HepG2 (cell line): ENCODE data around the gene DCAF7. TPM values are rescaled to one million over a fixed set of nuclear protein-coding genes. Genes with fewer than 3 reads are reported as not detected.

Experiments
- EP300 ChIP-seq, 3 experiments: sonication (generic) in 1 of 3; formaldehyde crosslinking in 1 of 3; IDR thresholded peaks; 2 replicates each; pipeline versions ENCODE4 v1.5.1 to v1.6.1; 2011 to 2020; ENCODE audit warnings: low read depth in 2 of 3, low read length in 2 of 3, borderline replicate concordance in 1 of 3, improper control_type of control experiment in 1 of 3, mild to moderate bottlenecking in 1 of 3, missing genetic modification reagents in 1 of 3, moderate library complexity in 1 of 3
- FOXA1 ChIP-seq, 2 experiments: fragments of 450-650 bp in 1 of 2; sonication (generic) in 1 of 2; formaldehyde crosslinking in 1 of 2; IDR thresholded peaks; 2 replicates each; pipeline versions ENCODE4 v1.4.0 to v1.6.1; 2016 to 2020; ENCODE audit warnings: missing genetic modification reagents in 1 of 2
- FOXO1 ChIP-seq: sonication (generic); formaldehyde crosslinking; IDR thresholded peaks from 2 replicates; pipeline ENCODE4 v1.4.0; 2020; ENCODE audit warnings: missing genetic modification reagents
- GTF3A ChIP-seq: sonication (generic); formaldehyde crosslinking; conservative IDR thresholded peaks from 2 replicates; pipeline ENCODE4 v1.4.0; 2020; ENCODE audit warnings: mild to moderate bottlenecking, missing genetic modification reagents
- HDAC2 ChIP-seq: sonication (generic); formaldehyde crosslinking; IDR thresholded peaks from 2 replicates; pipeline ENCODE4 v1.4.0; 2020; ENCODE audit warnings: missing genetic modification reagents
- HNF1A ChIP-seq, 2 experiments: sonication (generic) in 1 of 2; formaldehyde crosslinking in 1 of 2; IDR thresholded peaks; 2 replicates each; pipeline versions ENCODE4 v1.4.0 to v1.6.1; 2016 to 2020; ENCODE audit warnings: borderline replicate concordance in 1 of 2, low read depth in 1 of 2, mild to moderate bottlenecking in 1 of 2, missing genetic modification reagents in 1 of 2
- HNRNPUL1 ChIP-seq: fragments of 200-400 bp; formaldehyde crosslinking; IDR thresholded peaks from 2 replicates; pipeline ENCODE4 v1.6.1; 2017; ENCODE audit warnings: low read depth, mild to moderate bottlenecking, low read length, moderate library complexity
- KDM1A ChIP-seq: IDR thresholded peaks from 2 replicates; pipeline ENCODE4 v1.6.1; 2016; ENCODE audit warnings: missing compliant biosample characterization
- KDM6A ChIP-seq: IDR thresholded peaks from 2 replicates; pipeline ENCODE4 v1.6.1; 2016; ENCODE audit warnings: low read depth
- PHF8 ChIP-seq: sonication (generic); formaldehyde crosslinking; IDR thresholded peaks from 2 replicates; pipeline ENCODE4 v1.5.0; 2020; ENCODE audit warnings: missing genetic modification reagents
- RCOR2 ChIP-seq: IDR thresholded peaks from 2 replicates; pipeline ENCODE4 v1.6.1; 2016; ENCODE audit warnings: missing biosample characterization, missing genetic modification reagents
- RXRB ChIP-seq: IDR thresholded peaks from 2 replicates; pipeline ENCODE4 v1.6.1; 2016; ENCODE audit warnings: borderline replicate concordance, missing genetic modification reagents, missing compliant biosample characterization
- SOX5 ChIP-seq: IDR thresholded peaks from 2 replicates; pipeline ENCODE4 v1.6.1; 2016; ENCODE audit warnings: borderline replicate concordance
- TBL1XR1 ChIP-seq: fragments of 150-350 bp; IDR thresholded peaks from 2 replicates; pipeline ENCODE4 v1.6.1; 2014; ENCODE audit warnings: borderline replicate concordance, low read length; ENCODE audit not compliant: partially characterized antibody
- THYN1 ChIP-seq: sonication (generic); formaldehyde crosslinking; IDR thresholded peaks from 2 replicates; pipeline ENCODE4 v1.8.1; 2023; ENCODE audit warnings: low read depth, mild to moderate bottlenecking, moderate library complexity, missing genetic modification reagents, borderline replicate concordance
- ZNF12 ChIP-seq: sonication (generic); formaldehyde crosslinking; IDR thresholded peaks from 2 replicates; pipeline ENCODE4 v1.5.0; 2020; ENCODE audit warnings: missing genetic modification reagents
- ZNF160 ChIP-seq: sonication (generic); formaldehyde crosslinking; IDR thresholded peaks from 2 replicates; pipeline ENCODE4 v1.8.0; 2022; ENCODE audit warnings: mild to moderate bottlenecking, inconsistent platforms, missing genetic modification reagents
- ZNF329 ChIP-seq: sonication (generic); formaldehyde crosslinking; IDR thresholded peaks from 2 replicates; pipeline ENCODE4 v1.9.0; 2021; ENCODE audit warnings: low read depth, mild to moderate bottlenecking, missing genetic modification reagents
- ZNF337 ChIP-seq: sonication (generic); formaldehyde crosslinking; IDR thresholded peaks from 2 replicates; pipeline ENCODE4 v1.5.1; 2020; ENCODE audit warnings: missing genetic modification reagents, low read depth, mild to moderate bottlenecking, borderline replicate concordance
- ZNF772 ChIP-seq: sonication (generic); formaldehyde crosslinking; IDR thresholded peaks from 2 replicates; pipeline ENCODE4 v1.5.0; 2020; ENCODE audit warnings: mild to moderate bottlenecking, missing genetic modification reagents
- ZNF776 ChIP-seq: sonication (generic); formaldehyde crosslinking; IDR thresholded peaks from 2 replicates; pipeline ENCODE4 v1.4.0; 2020; ENCODE audit warnings: mild to moderate bottlenecking, missing genetic modification reagents
- polyA plus RNA-seq, 8 experiments: library from polyadenylated mRNA; depleted of rRNA in 3 of 8; stranded (reverse) in 7 of 8; unstranded in 1 of 8; fragments of >200 nt; fragmentation: Illumina TruSeq in 4 of 8; extraction: Trizol in 4 of 8; gene quantifications; 2 replicates each; pipeline versions ENCODE4 v1.2.1 to v1.2.3, GENCODE V29; 2011 to 2016; ENCODE audit warnings: low read depth in 4 of 8, missing spikeins in 1 of 8, mixed read lengths in 1 of 8; ENCODE audit not compliant: insufficient read depth in 1 of 8
- total RNA-seq, 5 experiments: library from RNA; depleted of rRNA; stranded (reverse); fragments of >200 nt; fragmentation: Illumina TruSeq; extraction: Trizol; gene quantifications; 2 replicates each; pipeline ENCODE4 v1.2.3, GENCODE V29; 2016; ENCODE audit warnings: low read depth in 1 of 5
- TF ChIP-seq, protein P1 (sequence below): sonication (generic); formaldehyde crosslinking; IDR thresholded peaks from 2 replicates; pipeline ENCODE4 v1.8.0; 2022; ENCODE audit warnings: missing genetic modification reagents, low read depth, mild to moderate bottlenecking, borderline replicate concordance
- TF ChIP-seq, protein P2 (sequence below): sonication (generic); formaldehyde crosslinking; IDR thresholded peaks from 2 replicates; pipeline ENCODE4 v1.4.0; 2020; ENCODE audit warnings: mild to moderate bottlenecking, missing genetic modification reagents
- TF ChIP-seq, protein P3 (sequence below): sonication (generic); formaldehyde crosslinking; IDR thresholded peaks from 2 replicates; pipeline ENCODE4 v1.4.0; 2020; ENCODE audit warnings: missing genetic modification reagents

Gene DCAF7
- total and polyA plus RNA-seq, 2 of the 13 experiments (the other 11 are each of a cell fraction or from before 2014, with no cell fraction given), result 55.2 to 73.4 TPM

GRCh38 chr17:63579633-63580032, 29.4 kb downstream of the DCAF7 start (continued):
- TF ChIP-seq ZNF12 (CRISPR knock-in tag), result 0 out of 2 replicates have a peak, but pooled peaks have one; percentile 15
- peak in 1 of 2 experiments; percentile 53; a peak in 2 of 4 replicates for TF ChIP-seq EP300 (IDR thresholded peaks at IDR 0.05; ENCODE audit: low read depth in 2 of 2, low read length in 2 of 2)
- TF ChIP-seq EP300 (CRISPR knock-in tag; IDR thresholded peaks at IDR 0.05; ENCODE audit: borderline replicate concordance), result peak; percentile 7; the same call in 1 of the 2 replicates
- TF ChIP-seq FOXA1 (IDR thresholded peaks at IDR 0.05), result no peak
- peak; percentile 89 for TF ChIP-seq FOXA1 (CRISPR knock-in tag; IDR thresholded peaks at IDR 0.05)
- TF ChIP-seq RXRB (CRISPR knock-in tag), result peak; percentile 43
- TF ChIP-seq TBL1XR1, result no peak
- peak; percentile 22; the same call in 1 of the 2 replicates for TF ChIP-seq ZNF329 (CRISPR knock-in tag)
- TF ChIP-seq, protein P1, sequence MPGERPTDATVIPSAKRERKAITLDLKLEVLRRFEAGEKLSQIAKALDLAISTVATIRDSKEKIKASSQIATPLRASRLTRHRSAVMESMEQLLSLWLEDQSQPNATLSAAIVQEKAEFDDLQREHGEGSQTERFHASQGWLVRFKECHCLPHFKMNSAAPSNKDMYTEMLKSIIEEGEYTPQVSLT (CRISPR knock-in tag), result no peak
- no peak for TF ChIP-seq GTF3A (CRISPR knock-in tag)
- peak; percentile 80 for TF ChIP-seq SOX5 (CRISPR knock-in tag)
- no peak for TF ChIP-seq KDM1A (CRISPR knock-in tag)
- TF ChIP-seq RCOR2 (CRISPR knock-in tag), result peak; percentile 70; the same call in 1 of the 2 replicates
- TF ChIP-seq PHF8 (CRISPR knock-in tag), result peak; percentile 44; the same call in 1 of the 2 replicates
- peak; percentile 93 for TF ChIP-seq HDAC2 (CRISPR knock-in tag)
- no peak for TF ChIP-seq ZNF776 (CRISPR knock-in tag)
- no peak for TF ChIP-seq ZNF160 (CRISPR knock-in tag)
- TF ChIP-seq, protein P2, sequence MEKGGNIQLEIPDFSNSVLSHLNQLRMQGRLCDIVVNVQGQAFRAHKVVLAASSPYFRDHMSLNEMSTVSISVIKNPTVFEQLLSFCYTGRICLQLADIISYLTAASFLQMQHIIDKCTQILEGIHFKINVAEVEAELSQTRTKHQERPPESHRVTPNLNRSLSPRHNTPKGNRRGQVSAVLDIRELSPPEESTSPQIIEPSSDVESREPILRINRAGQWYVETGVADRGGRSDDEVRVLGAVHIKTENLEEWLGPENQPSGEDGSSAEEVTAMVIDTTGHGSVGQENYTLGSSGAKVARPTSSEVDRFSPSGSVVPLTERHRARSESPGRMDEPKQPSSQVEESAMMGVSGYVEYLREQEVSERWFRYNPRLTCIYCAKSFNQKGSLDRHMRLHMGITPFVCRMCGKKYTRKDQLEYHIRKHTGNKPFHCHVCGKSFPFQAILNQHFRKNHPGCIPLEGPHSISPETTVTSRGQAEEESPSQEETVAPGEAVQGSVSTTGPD (CRISPR knock-in tag), result no peak
- TF ChIP-seq KDM6A (CRISPR knock-in tag), result 0 out of 2 replicates have a peak, but pooled peaks have one; percentile 35
- TF ChIP-seq ZNF772 (CRISPR knock-in tag), result peak; percentile 76; the same call in 1 of the 2 replicates
- no peak for TF ChIP-seq HNRNPUL1
- TF ChIP-seq, protein P3, sequence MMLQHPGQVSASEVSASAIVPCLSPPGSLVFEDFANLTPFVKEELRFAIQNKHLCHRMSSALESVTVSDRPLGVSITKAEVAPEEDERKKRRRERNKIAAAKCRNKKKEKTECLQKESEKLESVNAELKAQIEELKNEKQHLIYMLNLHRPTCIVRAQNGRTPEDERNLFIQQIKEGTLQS (CRISPR knock-in tag), result no peak
- TF ChIP-seq ZNF337, result no peak
- TF ChIP-seq THYN1 (CRISPR knock-in tag), result no peak
- 0 out of 2 replicates have a peak, but pooled peaks have one; percentile 28 for TF ChIP-seq HNF1A (IDR thresholded peaks at IDR 0.05; ENCODE audit: low read depth)
- TF ChIP-seq HNF1A (CRISPR knock-in tag; IDR thresholded peaks at IDR 0.05; ENCODE audit: borderline replicate concordance), result no peak; the same call in 1 of the 2 replicates
- TF ChIP-seq FOXO1 (CRISPR knock-in tag), result peak; percentile 88; the same call in 1 of the 2 replicates
